RWPE1 (cell line): ENCODE results near the gene PLA2G2C.

Experiments
- CTCF ChIA-PET: fragments of 350-600 bp; sonication (Branson Sonifier 250); formaldehyde crosslinking; extraction: SDS; loops from one replicate; lab custom pipeline; 2021; lab: Yijun Ruan, JAX
- POLR2A ChIA-PET: fragments of 400-600 bp; formaldehyde crosslinking; extraction: SDS; loops from one replicate; lab custom pipeline; 2020; ENCODE audit warnings: antibody characterized with exemption; ENCODE audit not compliant: low non-redundant PET; lab: Yijun Ruan, JAX
- DNase-seq: peaks from one replicate; pipeline ENCODE4 v3.0.0; 2012; ENCODE audit warnings: low spot score
- H3K27ac ChIP-seq: fragments of 450-650 bp; 2 replicates; pipeline ENCODE4 v1.5.1; 2017
- TF ChIP-seq, protein P1 (sequence below): fragments of 450-650 bp; conservative IDR thresholded peaks from 2 replicates; pipeline ENCODE4 v1.5.1; 2017; ENCODE audit warnings: low read depth, mild to moderate bottlenecking

Gene PLA2G2C

DNA sequence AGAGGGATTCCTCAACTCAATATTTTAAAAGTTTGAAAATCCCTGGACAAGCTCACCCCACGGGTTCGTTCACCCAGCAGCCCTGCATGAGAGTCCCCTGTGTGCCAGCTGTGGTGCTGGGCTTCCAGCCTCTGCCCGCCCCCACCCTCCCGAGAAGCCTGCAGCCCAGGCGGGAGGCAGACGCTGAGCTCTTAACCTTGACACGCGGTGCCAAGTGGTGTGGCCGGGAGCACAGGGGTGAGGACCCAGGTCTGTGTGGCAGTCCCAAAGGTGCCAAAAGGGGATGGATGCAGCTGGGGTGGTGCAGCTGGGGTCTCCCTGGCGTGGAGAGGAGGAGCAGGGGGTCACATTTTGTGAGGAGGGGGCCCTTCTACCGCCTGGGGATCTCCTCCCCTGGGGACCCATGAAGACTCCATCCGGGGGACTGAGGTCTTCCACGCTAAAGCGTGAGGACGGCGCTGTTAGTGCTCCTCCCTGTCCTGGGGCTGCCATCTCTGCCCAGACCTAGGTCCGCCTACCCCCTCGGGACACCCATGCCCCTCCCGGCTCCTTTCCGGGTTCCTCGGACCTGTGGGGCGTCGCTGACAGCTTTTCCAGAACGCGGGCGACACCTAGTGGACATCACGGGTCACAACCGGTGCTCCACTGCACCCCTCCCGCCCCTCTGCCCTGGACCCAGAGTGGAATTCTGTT lies 34.3 kb downstream of the PLA2G2C start:
- ChIA-PET POLR2A (interaction anchor here (0.6 kb wide), 1 partner anchor 43 kb away, joined by 4 read pairs; no protein-coding TSS in a partner anchor), CTCF (interaction anchor here (0.6 to 2.9 kb wide), 22 partner anchors 9 to 1524 kb away, joined by 3 to 34 read pairs (median 4); no protein-coding TSS in a partner anchor)
- peak; percentile 82 for DNase-seq
- no peak overlapping the region for H3K27ac ChIP-seq
- TF ChIP-seq, protein P1, sequence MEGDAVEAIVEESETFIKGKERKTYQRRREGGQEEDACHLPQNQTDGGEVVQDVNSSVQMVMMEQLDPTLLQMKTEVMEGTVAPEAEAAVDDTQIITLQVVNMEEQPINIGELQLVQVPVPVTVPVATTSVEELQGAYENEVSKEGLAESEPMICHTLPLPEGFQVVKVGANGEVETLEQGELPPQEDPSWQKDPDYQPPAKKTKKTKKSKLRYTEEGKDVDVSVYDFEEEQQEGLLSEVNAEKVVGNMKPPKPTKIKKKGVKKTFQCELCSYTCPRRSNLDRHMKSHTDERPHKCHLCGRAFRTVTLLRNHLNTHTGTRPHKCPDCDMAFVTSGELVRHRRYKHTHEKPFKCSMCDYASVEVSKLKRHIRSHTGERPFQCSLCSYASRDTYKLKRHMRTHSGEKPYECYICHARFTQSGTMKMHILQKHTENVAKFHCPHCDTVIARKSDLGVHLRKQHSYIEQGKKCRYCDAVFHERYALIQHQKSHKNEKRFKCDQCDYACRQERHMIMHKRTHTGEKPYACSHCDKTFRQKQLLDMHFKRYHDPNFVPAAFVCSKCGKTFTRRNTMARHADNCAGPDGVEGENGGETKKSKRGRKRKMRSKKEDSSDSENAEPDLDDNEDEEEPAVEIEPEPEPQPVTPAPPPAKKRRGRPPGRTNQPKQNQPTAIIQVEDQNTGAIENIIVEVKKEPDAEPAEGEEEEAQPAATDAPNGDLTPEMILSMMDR: peak; percentile 88

- CTCF ChIA-PET: interaction anchor here (1.4 kb wide), 1 partner anchor 233 kb away, joined by 3 read pairs; no protein-coding TSS in a partner anchor
- H3K27ac ChIP-seq: no peak overlapping the region
- TF ChIP-seq, protein P1: no peak
- no peak for DNase-seq
- POLR2A ChIA-PET: no interaction called here
Observed at GRCh38 chr1:20150969-20151368, 35.3 kb downstream of the PLA2G2C start.

DNA sequence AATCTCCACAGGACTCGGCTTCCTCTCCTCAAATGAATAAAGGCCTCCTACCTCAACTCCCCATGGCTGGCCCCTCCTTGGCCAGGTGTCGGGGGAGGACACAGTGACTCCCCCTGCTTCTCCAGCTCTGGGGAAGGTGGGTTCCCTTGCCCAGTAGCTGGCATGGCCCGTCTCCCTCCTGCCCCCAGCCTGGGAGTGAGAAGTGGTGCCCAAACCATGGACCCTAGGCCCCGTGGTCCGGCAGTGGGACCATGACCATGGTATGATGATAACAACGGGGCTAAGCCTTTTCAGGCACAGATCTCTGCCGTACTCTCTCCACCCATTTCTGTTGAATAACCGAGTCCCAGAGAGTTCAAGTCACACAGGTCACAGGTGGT lies 36.0 kb downstream of the PLA2G2C start:
- POLR2A ChIA-PET: no interaction called here
- TF ChIP-seq, protein P1: no peak
- DNase-seq: no peak
- H3K27ac ChIP-seq: no peak overlapping the region
- CTCF ChIA-PET: interaction anchor here (0.7 to 1.4 kb wide), 2 partner anchors 59 to 233 kb away, joined by 3 read pairs; no protein-coding TSS in a partner anchor

GRCh38 chr1:20149601-20150325 lies 36.6 kb downstream of the PLA2G2C start:
- ChIA-PET POLR2A (no interaction called here), CTCF (interaction anchor here (0.7 to 1.4 kb wide), 2 partner anchors 58 to 232 kb away, joined by 3 read pairs; no protein-coding TSS in a partner anchor)
- no peak overlapping the region for H3K27ac ChIP-seq
- TF ChIP-seq, protein P1: no peak
- DNase-seq: no peak

- no peak for DNase-seq
- POLR2A ChIA-PET: no interaction called here
- TF ChIP-seq, protein P1: no peak
- CTCF ChIA-PET: no interaction called here
- no peak overlapping the region for H3K27ac ChIP-seq
Observed at GRCh38 chr1:20148571-20149500, 37.5 kb downstream of the PLA2G2C start.
